H1 (cell line): ENCODE measurements around the gene CCDC178. TPM values are rescaled to one million over a fixed set of nuclear protein-coding genes. Genes with fewer than 3 reads are reported as not detected.

Experiments
- CTCF ChIA-PET: fragments of 300-600 bp; sonication (Branson Sonifier 250); formaldehyde crosslinking; loops from one replicate; lab custom pipeline; 2021; ENCODE audit not compliant: partially characterized antibody; lab: Charles Lee
- POLR2A ChIA-PET: fragments of 300-600 bp; sonication (Branson Sonifier 250); formaldehyde crosslinking; loops from one replicate; lab custom pipeline; 2021; ENCODE audit warnings: inconsistent platforms; ENCODE audit not compliant: partially characterized antibody; lab: Charles Lee
- DNase-seq, 2 experiments: peaks; one replicate each; pipeline versions ENCODE4 v3.0.0 to v3.0.0-alpha.2; 2010 to 2022; ENCODE audit warnings: low spot score in 2 of 2, low read depth in 1 of 2, mixed read lengths in 1 of 2
- FAIRE-seq: peaks from 2 replicates; lab custom pipeline; 2011; peaks lifted over from hg19 to GRCh38; lab: Jason Lieb, UNC
- H2AFZ ChIP-seq: 2 replicates; pipeline ENCODE4 v1.8.1; 2012; ENCODE audit warnings: low read length, inconsistent platforms
- H2AK5ac ChIP-seq: 2 replicates; pipeline ENCODE4 v1.6.1; 2013; ENCODE audit warnings: low read depth, low read length
- H2BK120ac ChIP-seq: replicated peaks from 2 replicates; pipeline ENCODE3; 2013; ENCODE audit warnings: low read depth, low read length, inconsistent platforms
- H2BK12ac ChIP-seq: 2 replicates; pipeline ENCODE4 v1.6.1; 2013; ENCODE audit warnings: low read depth, low read length
- H2BK15ac ChIP-seq: 2 replicates; pipeline ENCODE4 v1.6.1; 2013; ENCODE audit warnings: low read length
- H2BK20ac ChIP-seq: 2 replicates; pipeline ENCODE4 v1.6.1; 2013; ENCODE audit warnings: low read length
- H2BK5ac ChIP-seq: 2 replicates; pipeline ENCODE4 v1.6.1; 2013; ENCODE audit warnings: low read depth, low read length
- H3K14ac ChIP-seq: 2 replicates; pipeline ENCODE4 v1.6.1; 2013; ENCODE audit warnings: inconsistent platforms; ENCODE audit not compliant: insufficient read length
- H3K18ac ChIP-seq: 2 replicates; pipeline ENCODE4 v1.6.1; 2013; ENCODE audit warnings: low read length; ENCODE audit errors: extremely low read depth
- H3K23ac ChIP-seq: 2 replicates; pipeline ENCODE4 v1.6.1; 2013; ENCODE audit warnings: inconsistent platforms; ENCODE audit not compliant: insufficient read length
- H3K23me2 ChIP-seq: 2 replicates; pipeline ENCODE4 v1.6.1; 2013; ENCODE audit warnings: low read depth, low read length
- H3K27ac ChIP-seq: 2 replicates; pipeline ENCODE4 v1.6.1; 2011; ENCODE audit warnings: low read depth, low read length, inconsistent platforms
- H3K27me3 ChIP-seq, 4 experiments: replicated peaks in 1 of 4; 1 replicate in 1 of 4; 2 replicates in 3 of 4; pipeline versions ENCODE4 v1.6.1 to v1.8.1; 2011 to 2013; ENCODE audit warnings: low read length in 3 of 4, mild to moderate bottlenecking in 3 of 4, inconsistent platforms in 2 of 4, mixed read lengths in 2 of 4, moderate library complexity in 1 of 4; ENCODE audit not compliant: control insufficient read depth in 3 of 4, insufficient read depth in 3 of 4; ENCODE audit errors: extremely low read depth in 1 of 4
- H3K36me3 ChIP-seq, 4 experiments: 2 replicates each; pipeline versions ENCODE4 v1.6.1 to v1.8.1; 2011 to 2013; ENCODE audit warnings: mild to moderate bottlenecking in 4 of 4, low read length in 3 of 4, moderate library complexity in 2 of 4, control low read depth in 1 of 4, inconsistent platforms in 1 of 4; ENCODE audit not compliant: insufficient read depth in 4 of 4, control insufficient read depth in 2 of 4
- H3K4ac ChIP-seq: replicated peaks from 2 replicates; pipeline ENCODE3; 2013; ENCODE audit warnings: low read length, low read depth, mixed read lengths, inconsistent platforms; ENCODE audit not compliant: insufficient read length
- H3K4me1 ChIP-seq, 4 experiments: replicated peaks in 1 of 4; 1 replicate in 1 of 4; 2 replicates in 3 of 4; pipeline versions ENCODE4 v1.6.1 to v1.8.1; 2011 to 2013; ENCODE audit warnings: low read length in 3 of 4, inconsistent platforms in 2 of 4, mixed read lengths in 1 of 4; ENCODE audit not compliant: insufficient read depth in 4 of 4, control insufficient read depth in 3 of 4
- H3K4me2 ChIP-seq, 2 experiments: 2 replicates each; pipeline versions ENCODE4 v1.6.1 to v1.8.1; 2011 to 2013; ENCODE audit warnings: low read depth in 2 of 2, low read length in 2 of 2, control low read depth in 1 of 2, inconsistent platforms in 1 of 2, mild to moderate bottlenecking in 1 of 2; ENCODE audit not compliant: insufficient read depth in 1 of 2
- H3K4me3 ChIP-seq, 4 experiments: fragments of 200-600, 300-600 bp in 1 of 4; sonication (generic), shearing (Covaris generic), sonication (Bioruptor Twin) in 1 of 4; 2 replicates each; pipeline versions ENCODE4 v1.5.1 to v1.8.1; 2011 to 2016; ENCODE audit warnings: low read length in 4 of 4, low read depth in 3 of 4, control low read depth in 2 of 4, inconsistent platforms in 2 of 4, mild to moderate bottlenecking in 2 of 4, mixed read lengths in 1 of 4, moderate library complexity in 1 of 4; ENCODE audit not compliant: insufficient read depth in 2 of 4; ENCODE audit errors: extremely low read depth in 1 of 4
- H3K56ac ChIP-seq: replicated peaks from 2 replicates; pipeline ENCODE3; 2013; ENCODE audit warnings: low read depth, mild to moderate bottlenecking, mixed read lengths, low read length, inconsistent platforms; ENCODE audit not compliant: insufficient read length
- H3K79me1 ChIP-seq: 2 replicates; pipeline ENCODE4 v1.6.1; 2013; ENCODE audit warnings: low read depth, low read length, control low read depth
- H3K79me2 ChIP-seq, 2 experiments: 2 replicates each; pipeline versions ENCODE4 v1.6.1 to v1.8.1; 2012 to 2013; ENCODE audit warnings: low read length in 2 of 2, mild to moderate bottlenecking in 2 of 2, inconsistent platforms in 1 of 2; ENCODE audit not compliant: insufficient read depth in 2 of 2, control insufficient read depth in 1 of 2
- H3K9ac ChIP-seq, 4 experiments: replicated peaks in 1 of 4; 1 replicate in 1 of 4; 2 replicates in 3 of 4; pipeline versions ENCODE4 v1.6.1 to v1.8.1; 2011 to 2013; ENCODE audit warnings: low read depth in 3 of 4, low read length in 3 of 4, control low read depth in 2 of 4, mild to moderate bottlenecking in 2 of 4, moderate library complexity in 2 of 4, inconsistent platforms in 1 of 4; ENCODE audit errors: extremely low read depth in 1 of 4
- H3K9me3 ChIP-seq, 2 experiments: 2 replicates each; pipeline versions ENCODE4 v1.6.1 to v1.8.1; 2012 to 2013; ENCODE audit warnings: mild to moderate bottlenecking in 2 of 2, moderate library complexity in 2 of 2, control low read depth in 1 of 2, inconsistent platforms in 1 of 2, low read depth in 1 of 2, low read length in 1 of 2, mixed read lengths in 1 of 2; ENCODE audit not compliant: insufficient read depth in 2 of 2
- H4K20me1 ChIP-seq, 2 experiments: replicated peaks in 1 of 2; 2 replicates each; pipeline versions ENCODE3 to v1.8.1; 2011 to 2013; ENCODE audit warnings: inconsistent platforms in 2 of 2, low read length in 2 of 2, mild to moderate bottlenecking in 1 of 2; ENCODE audit not compliant: insufficient read depth in 2 of 2, control insufficient read depth in 1 of 2
- H4K5ac ChIP-seq: 2 replicates; pipeline ENCODE4 v1.6.1; 2013; ENCODE audit warnings: low read length, low read depth, mixed read lengths, inconsistent platforms; ENCODE audit not compliant: insufficient read length
- H4K8ac ChIP-seq: 2 replicates; pipeline ENCODE4 v1.8.0; 2013; ENCODE audit warnings: mild to moderate bottlenecking, moderate library complexity, low read length, inconsistent platforms; ENCODE audit not compliant: insufficient read depth; ENCODE audit errors: extremely low read depth
- H4K91ac ChIP-seq: replicated peaks from 2 replicates; pipeline ENCODE3; 2013; ENCODE audit warnings: low read length, mixed read lengths, inconsistent platforms; ENCODE audit not compliant: insufficient read length
- ASH2L ChIP-seq: fragments of 200-600, 300-600 bp; sonication (generic); IDR thresholded peaks from one replicate; pipeline ENCODE4 v1.7.1; 2017; ENCODE audit warnings: low read length
- BCL11A ChIP-seq, 2 experiments: IDR thresholded peaks; one replicate each; pipeline ENCODE4 v1.6.1; 2011; ENCODE audit warnings: low read depth in 2 of 2, low read length in 2 of 2, mild to moderate bottlenecking in 2 of 2
- CBX5 ChIP-seq: fragments of 300-800, 300-1000 bp; sonication (generic); IDR thresholded peaks from 2 replicates; pipeline ENCODE4 v1.7.1; 2016; ENCODE audit warnings: antibody characterized with exemption, low read length, low read depth
- CBX8 ChIP-seq: fragments of 300-800, 300-1000 bp; sonication (generic); IDR thresholded peaks from 2 replicates; pipeline ENCODE4 v1.7.1; 2016; ENCODE audit warnings: low read depth, low read length, borderline replicate concordance
- CREB1 ChIP-seq: IDR thresholded peaks from 2 replicates; pipeline ENCODE4 v1.6.1; 2012; ENCODE audit warnings: inconsistent platforms
- NANOG ChIP-seq: IDR thresholded peaks from 2 replicates; pipeline ENCODE4 v1.6.1; 2011; ENCODE audit warnings: low read length, low read depth, mild to moderate bottlenecking, inconsistent platforms; ENCODE audit not compliant: insufficient read depth, poor library complexity, severe bottlenecking
- POLR2A ChIP-seq, 2 experiments: IDR thresholded peaks; 1 replicate in 1 of 2; 2 replicates in 1 of 2; pipeline ENCODE4 v1.6.1; 2011; ENCODE audit warnings: low read depth in 2 of 2, low read length in 2 of 2, mild to moderate bottlenecking in 2 of 2; ENCODE audit errors: control extremely low read depth in 1 of 2
- RFX5 ChIP-seq: IDR thresholded peaks from 2 replicates; pipeline ENCODE4 v1.6.1; 2011; ENCODE audit warnings: low read depth, low read length, improper control_type of control experiment, borderline replicate concordance
- SP2 ChIP-seq: IDR thresholded peaks from 2 replicates; pipeline ENCODE4 v1.6.1; 2012; ENCODE audit warnings: mild to moderate bottlenecking, low read length, inconsistent platforms
- SRF ChIP-seq: IDR thresholded peaks from 2 replicates; pipeline ENCODE4 v1.6.1; 2011; ENCODE audit warnings: mild to moderate bottlenecking, low read depth, low read length, moderate library complexity
- TAF1 ChIP-seq: IDR thresholded peaks from 2 replicates; pipeline ENCODE4 v1.6.1; 2011; ENCODE audit warnings: mild to moderate bottlenecking, low read depth, low read length
- TAF7 ChIP-seq: optimal IDR thresholded peaks from 2 replicates; pipeline ENCODE3; 2011; ENCODE audit warnings: low read depth, mild to moderate bottlenecking, inconsistent platforms, low read length, moderate library complexity, borderline replicate concordance
- TBP ChIP-seq: IDR thresholded peaks from 2 replicates; pipeline ENCODE4 v1.6.1; 2011; ENCODE audit warnings: low read depth, low read length, improper control_type of control experiment
- TCF12 ChIP-seq: IDR thresholded peaks from 2 replicates; pipeline ENCODE4 v1.6.1; 2011; ENCODE audit warnings: low read depth, mild to moderate bottlenecking, low read length
- WGBS, 2 experiments: shearing (Covaris generic) in 1 of 2; methylation state at CpG; one replicate each; pipeline versions ENCODE4 v1.1.6 to v1.1.7; 2013 to 2015; ENCODE audit warnings: low lambda C conversion rate in 2 of 2, mixed read lengths in 2 of 2, inconsistent platforms in 1 of 2, low coverage in 1 of 2, missing lambda C conversion rate in 1 of 2; ENCODE audit not compliant: insufficient replicate concordance in 2 of 2, insufficient coverage in 1 of 2, insufficient read length in 1 of 2; ENCODE audit errors: extremely low coverage in 1 of 2, missing lambda C conversion rate in 1 of 2; 5-methylcytosine and 5-hydroxymethylcytosine counted together
- polyA plus RNA-seq, 7 experiments: library from polyadenylated mRNA; depleted of rRNA in 3 of 7; stranded (reverse) in 5 of 7; unstranded in 2 of 7; fragments of >200 nt in 5 of 7; fragments of 200-250 nt in 2 of 7; gene quantifications; 1 replicate in 5 of 7; 2 replicates in 1 of 7; 4 replicates in 1 of 7; pipeline versions ENCODE4 v1.2.1 to v1.2.3, GENCODE V29; 2011 to 2013; ENCODE audit warnings: missing spikeins in 2 of 7, mixed read lengths in 2 of 7
- total RNA-seq: library from RNA; stranded (reverse); fragmentation: NEBNext Ultra II Directional; extraction: Animal tissue kit (Norgen Biotek cat#: 25700); gene quantifications from 2 replicates; pipeline ENCODE4 v1.2.1, GENCODE V29; 2021
- TF ChIP-seq, protein P1 (sequence below): IDR thresholded peaks from 2 replicates; pipeline ENCODE4 v1.6.1; 2012; ENCODE audit warnings: inconsistent platforms

The CCDC178 gene
- total and polyA plus RNA-seq, 2 of the 8 experiments (the other 6 are each of a cell fraction or from before 2014, with no cell fraction given), result not detected

DNA sequence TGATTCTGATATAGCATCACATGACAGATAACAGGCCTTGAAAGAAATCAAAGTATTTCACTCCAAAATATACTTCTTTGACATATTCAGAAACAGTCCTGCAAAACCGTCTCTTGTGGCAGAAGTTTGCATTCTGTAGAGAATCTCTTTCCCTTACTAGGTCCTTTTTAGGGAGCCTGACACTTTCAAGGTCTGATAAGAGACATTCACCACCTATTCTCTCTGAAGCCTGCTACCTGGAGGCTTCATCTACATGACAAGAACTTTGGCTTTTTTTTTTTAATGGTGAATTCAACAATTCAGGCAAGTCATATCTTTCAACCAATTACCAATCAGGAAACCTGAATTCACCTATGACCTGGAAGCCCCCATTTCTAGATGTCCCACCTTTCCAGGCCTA lies 83.8 kb downstream of the CCDC178 start:
- Histone ChIP-seq H2BK12ac (no peak overlapping the region), H3K14ac (no peak overlapping the region), H3K27ac (no peak overlapping the region), H2BK120ac (no peak overlapping the region), H4K5ac (no peak overlapping the region), H2BK15ac (no peak overlapping the region), H3K23ac (no peak overlapping the region), H2AFZ (no peak overlapping the region), H4K8ac (no peak overlapping the region), H3K79me1 (no peaks in the 10 kb centered on the region), H2AK5ac (no peak overlapping the region), H3K4me2 (no peak overlapping the region), H4K20me1 (no peaks in the 10 kb centered on the region), H3K18ac (no peak overlapping the region), H3K9ac (no peak overlapping the region), H4K91ac (no peak overlapping the region), H3K36me3 (no peaks in the 10 kb centered on the region), H3K9me3 (no peaks in the 10 kb centered on the region), H3K27me3 (no peaks in the 10 kb centered on the region), H3K23me2 (no peaks in the 10 kb centered on the region), H3K4me3 (no peak overlapping the region), H2BK20ac (no peak overlapping the region), H3K56ac (no peak overlapping the region), H2BK5ac (no peak overlapping the region), H3K4ac (no peak overlapping the region), H3K4me1 (peaks cover 0 to 4% (median 0%) of the 10 kb centered on the region in 4 experiments; a peak in 2 of 7 replicates), H3K79me2 (no peaks in the 10 kb centered on the region)
- DNase-seq (no peak), FAIRE-seq (peak; percentile 7)
- POLR2A ChIA-PET, result no interaction called here
- 77% methylated on average over 1 of the region's 1 CpG; no CpG with 5 or more reads in 1 of the 2 experiments for WGBS, 2 experiments
- CTCF ChIA-PET, result interaction anchor here (1.0 kb wide), 1 partner anchor 125 kb away, joined by 3 read pairs; no protein-coding TSS in a partner anchor
- TF ChIP-seq POLR2A (IDR thresholded peaks at IDR 0.05; ENCODE audit: control extremely low read depth in 1 of 2, low read depth in 2 of 2, low read length in 2 of 2) (no peak), TCF12 (no peak), NANOG (no peak), TAF7 (no peak), RFX5 (no peak), ASH2L (no peak), BCL11A (IDR thresholded peaks at IDR 0.05; ENCODE audit: low read depth in 2 of 2, low read length in 2 of 2) (no peak), TBP (no peak), CBX8 (no peak), SP2 (no peak), TAF1 (no peak), CREB1 (no peak), CBX5 (no peak), SRF (no peak)
- TF ChIP-seq, protein P1, sequence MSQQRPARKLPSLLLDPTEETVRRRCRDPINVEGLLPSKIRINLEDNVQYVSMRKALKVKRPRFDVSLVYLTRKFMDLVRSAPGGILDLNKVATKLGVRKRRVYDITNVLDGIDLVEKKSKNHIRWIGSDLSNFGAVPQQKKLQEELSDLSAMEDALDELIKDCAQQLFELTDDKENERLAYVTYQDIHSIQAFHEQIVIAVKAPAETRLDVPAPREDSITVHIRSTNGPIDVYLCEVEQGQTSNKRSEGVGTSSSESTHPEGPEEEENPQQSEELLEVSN, result no peak
